Epithelial cell of esophagus (primary cell): ENCODE data around the gene BET1.

Experiments
- DNase-seq: peaks from one replicate; pipeline ENCODE4 v3.0.0; 2010; ENCODE audit warnings: low read depth
- H3K4me3 ChIP-seq: 2 replicates; pipeline ENCODE4 v1.5.1; 2011; ENCODE audit warnings: mild to moderate bottlenecking, low read length, control low read depth
- TF ChIP-seq, protein P1 (sequence below): IDR thresholded peaks from 2 replicates; pipeline ENCODE4 v1.5.1; 2011; ENCODE audit warnings: low read depth, mild to moderate bottlenecking, low read length, control low read depth, inconsistent platforms; ENCODE audit not compliant: insufficient read depth; ENCODE audit errors: missing control alignments

Gene BET1

DNA sequence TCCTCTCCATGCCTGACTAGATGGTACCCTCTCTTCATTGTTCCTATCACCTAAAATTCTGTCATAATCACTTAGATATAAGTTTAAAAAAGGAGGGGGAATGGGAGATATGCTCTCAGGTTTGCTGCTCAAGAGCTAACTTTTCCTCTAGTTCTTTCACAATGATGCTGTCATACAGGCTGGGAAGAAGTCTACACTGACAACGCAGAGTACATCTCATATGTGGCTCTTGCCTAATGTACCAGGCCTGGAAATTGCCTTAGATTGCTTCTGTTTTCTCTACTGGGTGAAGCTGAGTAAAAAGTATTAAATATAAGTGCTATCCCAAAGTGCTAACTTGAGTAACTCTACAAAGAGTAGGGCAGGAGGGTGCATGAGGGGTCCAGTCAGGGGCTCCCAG, 43.8 kb upstream of the BET1 start:
- no peak overlapping the region for H3K4me3 ChIP-seq
- DNase-seq, result no peak
- TF ChIP-seq, protein P1, sequence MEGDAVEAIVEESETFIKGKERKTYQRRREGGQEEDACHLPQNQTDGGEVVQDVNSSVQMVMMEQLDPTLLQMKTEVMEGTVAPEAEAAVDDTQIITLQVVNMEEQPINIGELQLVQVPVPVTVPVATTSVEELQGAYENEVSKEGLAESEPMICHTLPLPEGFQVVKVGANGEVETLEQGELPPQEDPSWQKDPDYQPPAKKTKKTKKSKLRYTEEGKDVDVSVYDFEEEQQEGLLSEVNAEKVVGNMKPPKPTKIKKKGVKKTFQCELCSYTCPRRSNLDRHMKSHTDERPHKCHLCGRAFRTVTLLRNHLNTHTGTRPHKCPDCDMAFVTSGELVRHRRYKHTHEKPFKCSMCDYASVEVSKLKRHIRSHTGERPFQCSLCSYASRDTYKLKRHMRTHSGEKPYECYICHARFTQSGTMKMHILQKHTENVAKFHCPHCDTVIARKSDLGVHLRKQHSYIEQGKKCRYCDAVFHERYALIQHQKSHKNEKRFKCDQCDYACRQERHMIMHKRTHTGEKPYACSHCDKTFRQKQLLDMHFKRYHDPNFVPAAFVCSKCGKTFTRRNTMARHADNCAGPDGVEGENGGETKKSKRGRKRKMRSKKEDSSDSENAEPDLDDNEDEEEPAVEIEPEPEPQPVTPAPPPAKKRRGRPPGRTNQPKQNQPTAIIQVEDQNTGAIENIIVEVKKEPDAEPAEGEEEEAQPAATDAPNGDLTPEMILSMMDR, result no peak

DNA sequence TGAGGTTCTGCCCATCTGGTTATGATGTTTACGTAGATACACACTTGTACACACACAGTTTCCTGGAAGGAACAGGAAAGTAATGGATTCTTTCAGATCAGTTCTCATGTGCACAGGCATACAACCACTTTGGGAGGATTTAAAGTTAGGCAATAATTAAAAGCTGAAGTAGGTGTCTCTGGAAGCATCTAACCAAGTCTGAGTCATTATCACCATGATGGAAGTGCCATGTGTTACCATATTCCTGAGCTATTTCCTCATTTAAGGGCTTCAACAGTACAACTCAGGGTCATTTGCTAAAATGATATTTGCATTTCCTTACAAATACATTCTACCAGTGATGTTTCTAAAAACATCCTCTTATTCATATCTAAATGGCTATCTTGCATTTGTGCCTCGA, 41.4 kb upstream of the BET1 start:
- no peak overlapping the region for H3K4me3 ChIP-seq
- TF ChIP-seq, protein P1, result no peak
- peak; percentile 24 for DNase-seq

DNA sequence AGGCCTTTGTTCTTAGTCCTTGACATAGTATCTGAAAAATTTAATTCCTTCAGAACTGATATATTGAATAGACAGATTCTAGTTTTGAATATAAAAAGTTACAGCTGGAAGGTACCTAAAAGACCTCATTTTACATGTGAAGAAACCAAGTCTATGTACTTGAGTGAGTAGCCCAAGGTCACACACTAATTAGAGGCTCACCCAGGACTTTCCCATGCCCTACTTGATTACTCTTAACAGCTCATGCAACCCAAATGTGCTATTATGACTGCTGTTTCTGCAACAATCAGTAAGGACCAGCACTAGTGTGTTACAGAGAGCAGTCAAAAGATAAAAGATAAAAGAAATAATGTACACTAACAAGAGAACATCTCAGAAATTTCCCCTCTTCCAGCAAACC, 40.7 kb upstream of the BET1 start:
- no peak overlapping the region for H3K4me3 ChIP-seq
- DNase-seq, result no peak
- TF ChIP-seq, protein P1, result no peak

DNA sequence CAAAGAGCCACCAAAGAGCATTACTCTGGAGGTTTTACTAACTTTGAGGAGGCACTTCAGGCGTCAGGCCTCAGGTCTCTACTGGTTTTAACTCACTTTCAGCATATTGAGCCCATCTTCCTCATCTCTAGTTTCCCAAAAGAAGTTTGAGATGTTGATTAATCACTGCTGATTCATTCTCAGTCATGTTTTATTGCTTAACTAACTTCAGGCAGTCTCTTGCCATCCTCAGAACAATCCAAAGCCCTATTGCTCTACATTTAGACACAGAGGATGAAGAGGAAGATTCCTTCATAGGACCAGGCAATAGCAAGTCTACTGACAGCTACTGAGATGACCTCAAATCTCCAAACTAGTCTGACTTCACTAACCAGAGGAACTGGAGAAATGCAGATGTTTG, 39.1 kb upstream of the BET1 start:
- DNase-seq, result peak; percentile 89
- TF ChIP-seq, protein P1, result no peak
- no peak overlapping the region for H3K4me3 ChIP-seq

DNA sequence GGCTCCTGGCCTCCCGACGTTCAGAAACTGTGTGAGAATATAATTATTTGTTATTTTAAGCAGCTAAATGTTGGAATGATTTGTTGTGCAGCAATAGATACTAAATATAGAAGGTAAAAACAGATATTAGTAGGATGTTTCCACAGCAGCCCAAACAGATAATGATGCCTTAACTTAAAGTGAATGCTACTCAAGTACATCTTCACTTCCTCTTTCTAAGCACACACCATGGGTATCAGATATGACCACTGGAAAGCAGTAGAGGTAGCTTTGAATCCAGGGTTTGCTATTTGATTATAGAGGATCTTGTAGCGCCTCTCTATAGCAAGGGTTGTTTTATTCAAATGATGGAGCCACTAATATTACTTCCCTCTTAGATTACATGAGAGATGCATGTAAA, 38.2 kb upstream of the BET1 start:
- TF ChIP-seq, protein P1, result no peak
- DNase-seq, result no peak
- H3K4me3 ChIP-seq, result no peak overlapping the region

DNA sequence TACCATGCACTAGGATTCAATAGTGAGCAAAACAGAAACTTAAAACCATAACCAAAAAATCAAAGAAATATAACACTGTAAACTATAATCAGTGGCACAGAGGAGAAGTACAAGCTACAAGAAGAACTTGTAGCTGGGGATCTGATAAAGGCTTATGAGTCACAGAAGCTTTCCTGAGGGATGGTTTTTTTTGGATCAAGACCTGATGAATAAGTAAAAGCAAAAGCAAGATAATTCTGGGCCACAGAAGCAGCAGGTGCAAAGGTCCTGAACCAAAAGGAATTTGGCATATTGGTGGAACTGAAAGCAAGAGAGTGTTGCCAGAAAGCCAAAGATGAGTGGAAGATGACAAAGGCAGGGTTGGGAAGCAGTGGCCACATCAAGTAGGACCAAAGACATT, 37.4 kb upstream of the BET1 start:
- no peak overlapping the region for H3K4me3 ChIP-seq
- TF ChIP-seq, protein P1, result no peak
- DNase-seq, result peak; percentile 37

DNA sequence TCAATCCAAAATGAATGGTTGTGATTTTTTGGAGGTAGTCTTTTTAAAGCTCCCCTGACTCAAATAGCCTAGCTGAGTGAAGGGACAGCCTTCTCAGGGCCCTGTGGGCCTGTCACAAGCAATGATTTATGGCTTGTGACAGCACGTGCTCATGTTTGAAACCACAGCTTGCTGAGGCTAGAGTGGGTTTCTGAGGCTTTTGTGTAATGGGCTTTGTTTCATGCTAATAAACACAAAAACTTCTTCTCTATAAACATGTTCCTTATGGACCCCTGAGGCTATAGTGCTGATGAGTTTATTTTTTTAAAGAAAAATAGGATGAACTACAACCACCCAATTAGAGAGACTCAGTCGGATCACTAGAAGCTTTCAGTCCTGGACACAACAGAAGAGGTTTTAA, 36.1 kb upstream of the BET1 start:
- DNase-seq, result no peak
- TF ChIP-seq, protein P1, result no peak
- no peak overlapping the region for H3K4me3 ChIP-seq
